ENCODE measurements around the gene IGFALS.

Gene IGFALS

DNA sequence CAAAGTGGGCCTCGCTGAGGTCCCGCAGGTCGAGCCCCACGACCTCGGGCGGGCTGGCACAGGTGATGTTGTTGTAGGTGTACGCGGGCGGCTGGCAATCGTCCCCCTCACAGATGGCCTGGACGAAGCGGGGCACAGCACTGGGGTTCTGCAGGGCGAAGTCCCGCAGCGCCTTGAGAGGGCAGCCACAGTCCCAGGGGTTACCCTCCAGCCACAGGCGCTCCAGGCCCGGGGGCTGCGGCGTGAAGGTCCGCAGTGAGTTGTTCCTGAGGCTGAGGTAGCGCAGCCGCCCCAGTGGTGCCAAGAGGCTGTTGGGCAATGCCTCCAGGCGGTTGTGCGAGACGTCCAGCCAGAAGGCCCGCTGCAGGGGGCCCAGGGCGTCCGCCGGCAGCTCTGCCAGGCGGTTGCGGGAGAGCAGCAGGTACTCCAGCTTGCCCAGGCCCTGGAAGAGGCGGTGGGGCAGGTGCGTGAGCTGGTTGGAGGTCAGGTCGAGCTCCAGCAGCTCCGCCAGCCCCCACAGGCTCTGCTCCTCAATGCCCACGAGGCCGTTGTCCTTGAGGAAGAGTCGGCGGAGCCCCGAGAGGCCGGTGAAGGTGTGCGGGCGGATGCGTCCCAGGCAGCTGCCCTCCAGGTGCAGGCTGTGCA is 2.8 kb downstream of the IGFALS start:
- DNase-seq (ENCODE audit: low read depth in 4 of 4, low spot score in 1 of 4): no peak

DNA sequence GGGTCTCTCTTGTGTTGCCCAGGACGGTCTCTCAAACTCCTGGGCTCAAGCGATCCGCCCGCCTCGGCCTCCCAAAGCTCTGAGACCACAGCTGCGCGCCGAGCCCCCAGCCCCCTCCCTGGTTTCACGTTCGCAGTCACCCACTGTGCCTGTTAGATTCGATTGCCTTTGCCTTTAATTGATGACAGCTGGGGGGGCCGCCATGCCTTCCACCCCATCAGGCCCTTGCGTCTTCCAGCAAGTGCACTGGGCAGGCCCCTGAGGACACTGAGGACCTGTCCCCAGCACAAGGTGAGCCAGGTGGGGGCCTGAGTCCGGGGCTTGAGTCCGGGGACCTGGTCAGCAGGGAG is 3.3 kb downstream of the IGFALS start:
- DNase-seq (ENCODE audit: low read depth in 4 of 4, low spot score in 1 of 4): no peak

DNA sequence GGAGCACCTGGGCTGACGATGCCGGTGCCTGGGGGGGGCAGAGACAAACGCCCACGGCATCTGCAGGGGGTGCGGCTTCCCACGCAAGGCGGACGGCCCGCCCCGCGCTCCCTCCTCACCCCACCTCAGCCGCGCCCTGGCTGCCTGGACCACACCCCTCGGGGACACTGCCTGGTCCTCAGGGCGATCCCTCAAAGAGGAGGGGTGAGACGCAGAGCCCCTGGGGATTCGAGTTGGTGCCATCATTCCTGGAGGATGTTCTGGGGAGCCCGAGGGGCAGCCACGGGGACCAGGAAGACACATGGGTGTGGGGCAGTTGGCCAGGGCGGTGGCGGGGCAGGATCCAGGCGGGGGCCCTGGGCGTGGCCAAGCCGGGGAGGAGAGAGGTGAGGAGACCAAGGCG is 3.9 kb downstream of the IGFALS start:
- no peak for DNase-seq (ENCODE audit: low read depth in 4 of 4, low spot score in 1 of 4)

DNA sequence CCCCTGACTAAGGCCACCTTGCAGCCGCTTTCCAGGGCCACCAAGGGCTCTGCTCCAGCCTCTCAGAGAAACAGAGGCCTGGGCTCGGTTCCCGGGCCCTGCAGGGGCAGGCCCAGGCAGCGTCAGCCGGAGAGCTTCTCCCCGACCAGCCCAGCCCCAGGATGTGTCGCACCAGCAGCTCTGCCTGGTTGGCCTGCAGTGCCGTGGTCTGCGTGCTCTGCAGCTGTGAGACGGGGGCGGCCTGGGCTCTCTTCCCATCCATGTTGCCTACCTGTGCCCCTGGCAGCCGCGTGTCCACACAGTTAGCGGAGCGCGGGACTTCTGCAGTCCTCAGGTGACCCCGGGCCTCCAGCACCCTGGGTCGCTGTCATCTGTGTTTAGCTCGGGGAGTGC is 4.8 kb downstream of the IGFALS start:
- no peak for DNase-seq (ENCODE audit: low read depth in 4 of 4, low spot score in 1 of 4)

DNA sequence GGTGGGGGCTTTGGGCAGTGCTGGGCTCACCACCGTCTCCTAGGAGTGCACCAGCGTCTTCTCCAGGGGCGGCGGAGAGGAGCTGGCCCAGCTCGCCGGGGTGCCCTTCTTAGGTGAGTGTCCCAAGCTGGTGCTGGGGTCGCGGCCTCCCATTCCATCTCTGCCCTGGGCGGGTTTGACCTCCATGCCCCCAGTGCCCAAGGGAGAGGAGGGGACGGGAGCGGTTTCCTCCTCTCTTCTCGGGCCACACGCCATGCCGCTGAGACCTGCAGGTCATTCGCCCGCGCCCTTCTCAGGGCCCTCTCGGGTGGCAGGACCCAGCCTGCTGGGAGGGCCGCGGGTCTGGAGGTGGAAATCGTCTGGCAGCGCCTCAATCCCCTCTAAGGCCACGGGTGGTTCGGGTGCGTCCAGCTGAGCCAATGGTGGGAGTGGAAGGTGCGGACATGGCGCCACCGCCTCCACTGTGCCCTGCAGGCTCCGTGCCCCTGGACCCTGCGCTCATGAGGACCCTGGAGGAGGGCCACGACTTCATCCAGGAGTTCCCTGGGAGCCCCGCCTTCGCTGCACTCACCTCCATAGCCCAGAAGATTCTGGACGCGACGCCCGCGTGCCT is 5.3 kb downstream of the IGFALS start:
- DNase-seq (ENCODE audit: low read depth in 4 of 4, low spot score in 1 of 4): no peak

DNA sequence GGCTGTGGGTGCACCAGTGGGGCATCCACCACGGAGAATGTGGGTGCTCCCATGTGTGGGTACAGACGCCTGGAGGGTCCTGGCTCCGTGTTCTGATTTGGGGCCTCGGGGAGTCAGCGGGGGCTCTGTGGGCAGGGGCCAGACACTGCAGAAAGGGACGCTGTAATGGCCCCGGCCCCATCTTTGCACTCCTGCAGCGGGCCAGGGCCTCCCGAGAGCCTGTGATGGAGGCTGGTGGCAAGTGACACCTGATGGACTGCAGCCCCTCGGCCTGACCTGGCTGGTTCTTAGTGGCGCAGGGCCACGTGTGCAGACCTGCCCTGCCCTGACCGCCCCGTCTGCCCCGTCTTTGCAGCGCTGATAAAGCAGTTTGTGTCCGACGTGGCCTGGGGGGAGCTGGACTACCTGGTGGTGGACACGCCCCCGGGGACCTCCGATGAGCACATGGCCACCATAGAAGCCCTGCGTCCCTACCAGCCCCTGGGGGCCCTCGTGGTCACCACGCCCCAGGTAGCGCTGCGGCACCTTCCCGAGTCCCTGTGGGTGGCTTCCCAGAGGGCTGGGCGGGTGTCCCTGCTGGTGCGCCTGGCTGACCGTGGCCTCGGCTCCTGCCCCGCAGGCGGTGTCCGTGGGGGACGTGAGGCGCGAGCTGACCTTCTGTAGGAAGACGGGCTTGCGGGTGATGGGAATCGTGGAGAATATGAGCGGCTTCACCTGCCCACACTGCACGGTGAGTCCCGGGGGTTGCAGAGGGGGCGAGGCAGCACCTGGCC is 6.0 kb downstream of the IGFALS start:
- no peak for DNase-seq (ENCODE audit: low read depth in 4 of 4, low spot score in 1 of 4)

DNA sequence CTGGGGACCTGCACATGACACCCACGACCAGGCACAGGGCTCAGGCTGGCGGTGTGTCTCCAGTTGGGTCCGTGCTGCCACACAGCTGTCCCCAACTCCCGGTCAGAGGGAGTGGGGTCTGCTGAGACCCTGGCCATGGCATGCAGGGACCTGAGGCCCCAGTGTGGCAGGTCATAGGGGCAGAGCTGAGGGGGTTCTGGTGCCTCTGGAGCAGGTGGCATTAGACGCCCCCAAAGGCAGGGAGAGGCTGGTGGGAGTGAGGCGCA is 6.5 kb downstream of the IGFALS start:
- DNase-seq (ENCODE audit: low read depth in 4 of 4, low spot score in 1 of 4): no peak

DNA sequence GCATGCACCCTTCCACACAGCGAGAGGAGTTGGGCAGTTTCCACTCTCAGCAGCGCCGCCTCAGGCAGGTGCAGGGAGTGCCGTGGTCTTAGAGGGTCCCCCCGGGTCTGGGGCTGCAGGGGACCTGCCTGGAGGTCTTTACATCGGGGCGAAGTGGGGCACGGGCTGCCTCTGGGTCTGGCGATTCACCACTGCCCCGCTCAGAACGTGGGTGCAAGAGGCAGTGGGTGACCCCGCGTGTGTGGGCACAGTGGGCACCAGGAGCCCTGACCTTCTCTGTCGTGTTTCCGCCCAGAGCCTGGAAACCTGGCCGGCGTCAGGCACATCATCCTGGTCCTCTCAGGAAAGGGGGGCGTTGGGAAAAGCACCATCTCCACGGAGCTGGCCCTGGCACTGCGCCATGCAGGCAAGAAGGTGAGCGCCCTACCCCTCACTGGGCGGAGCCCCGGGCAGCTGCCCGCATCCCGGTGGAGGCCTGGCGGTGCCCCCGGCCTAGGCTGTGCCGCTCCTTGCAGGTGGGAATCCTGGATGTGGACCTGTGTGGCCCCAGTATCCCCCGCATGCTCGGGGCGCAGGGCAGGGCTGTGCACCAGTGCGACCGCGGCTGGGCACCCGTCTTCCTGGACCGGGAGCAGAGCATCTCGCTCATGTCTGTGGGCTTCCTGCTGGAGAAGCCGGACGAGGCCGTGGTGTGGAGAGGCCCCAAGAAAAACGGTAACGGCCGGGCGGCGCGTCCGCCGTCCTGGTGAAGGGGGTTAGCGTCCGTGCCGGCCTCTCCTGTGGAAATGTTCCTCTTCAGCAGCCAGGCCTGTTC is 7.1 kb downstream of the IGFALS start:
- no peak for DNase-seq (ENCODE audit: low read depth in 4 of 4, low spot score in 1 of 4)

DNA sequence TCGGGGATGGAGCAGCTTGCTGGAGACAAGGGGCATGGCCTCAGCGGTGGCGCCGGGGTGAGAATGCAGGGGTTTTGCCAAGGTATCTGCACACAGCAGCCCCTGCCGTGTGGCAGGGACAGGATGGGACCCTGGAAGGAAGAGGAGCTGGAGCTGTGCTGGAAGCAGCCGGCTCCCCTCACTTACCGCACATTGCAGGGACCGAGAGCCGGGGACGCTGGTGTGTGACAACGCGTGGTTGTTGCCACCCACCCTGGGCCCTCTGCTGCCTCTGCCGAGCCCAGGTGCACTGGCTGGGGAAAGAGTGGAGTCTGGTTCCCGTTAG is 7.7 kb downstream of the IGFALS start:
- DNase-seq (ENCODE audit: low read depth in 4 of 4, low spot score in 1 of 4): no peak

DNA sequence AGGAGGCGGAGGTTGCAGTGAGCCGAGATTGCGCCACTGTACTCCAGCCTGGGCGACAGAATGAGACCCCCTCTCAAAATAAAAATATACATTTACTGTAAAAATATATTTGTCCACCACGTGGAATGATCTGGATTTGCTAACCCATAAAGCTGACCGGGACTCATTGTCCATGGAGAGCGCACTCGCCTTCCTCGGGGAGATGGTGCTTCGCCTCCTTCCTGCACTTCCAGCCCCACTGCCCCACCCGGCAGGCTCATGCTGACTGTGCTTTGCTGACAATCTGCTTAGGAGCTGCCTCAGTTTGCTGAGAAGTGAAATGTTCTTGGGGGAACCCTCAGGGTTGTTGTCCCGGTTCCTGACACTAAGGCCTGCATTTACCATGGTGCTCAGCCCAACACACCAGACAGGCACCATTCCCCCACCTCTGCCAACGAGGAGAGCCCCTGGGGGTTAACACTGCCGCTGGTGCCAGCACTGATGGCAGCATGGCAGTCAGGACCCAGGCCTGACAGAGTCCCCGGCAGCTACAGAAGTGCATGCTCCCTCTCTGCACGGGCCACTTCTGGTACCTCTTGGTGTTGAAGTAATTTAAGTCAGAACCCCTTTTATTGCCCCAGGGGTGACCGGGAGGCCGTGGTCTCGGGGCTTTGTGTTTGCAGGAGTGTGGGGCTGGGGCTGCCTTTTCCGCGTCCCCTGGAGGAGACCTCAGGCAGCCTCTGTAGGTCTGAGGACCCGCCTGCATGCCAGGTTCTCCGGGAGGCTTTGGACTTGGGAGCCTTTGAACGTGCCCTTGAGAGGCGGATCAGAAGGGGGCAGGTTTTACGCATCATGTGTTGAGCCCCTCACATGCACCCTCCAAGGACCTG is 8.3 kb downstream of the IGFALS start:
- no peak for DNase-seq (ENCODE audit: low read depth in 4 of 4, low spot score in 1 of 4)

DNA sequence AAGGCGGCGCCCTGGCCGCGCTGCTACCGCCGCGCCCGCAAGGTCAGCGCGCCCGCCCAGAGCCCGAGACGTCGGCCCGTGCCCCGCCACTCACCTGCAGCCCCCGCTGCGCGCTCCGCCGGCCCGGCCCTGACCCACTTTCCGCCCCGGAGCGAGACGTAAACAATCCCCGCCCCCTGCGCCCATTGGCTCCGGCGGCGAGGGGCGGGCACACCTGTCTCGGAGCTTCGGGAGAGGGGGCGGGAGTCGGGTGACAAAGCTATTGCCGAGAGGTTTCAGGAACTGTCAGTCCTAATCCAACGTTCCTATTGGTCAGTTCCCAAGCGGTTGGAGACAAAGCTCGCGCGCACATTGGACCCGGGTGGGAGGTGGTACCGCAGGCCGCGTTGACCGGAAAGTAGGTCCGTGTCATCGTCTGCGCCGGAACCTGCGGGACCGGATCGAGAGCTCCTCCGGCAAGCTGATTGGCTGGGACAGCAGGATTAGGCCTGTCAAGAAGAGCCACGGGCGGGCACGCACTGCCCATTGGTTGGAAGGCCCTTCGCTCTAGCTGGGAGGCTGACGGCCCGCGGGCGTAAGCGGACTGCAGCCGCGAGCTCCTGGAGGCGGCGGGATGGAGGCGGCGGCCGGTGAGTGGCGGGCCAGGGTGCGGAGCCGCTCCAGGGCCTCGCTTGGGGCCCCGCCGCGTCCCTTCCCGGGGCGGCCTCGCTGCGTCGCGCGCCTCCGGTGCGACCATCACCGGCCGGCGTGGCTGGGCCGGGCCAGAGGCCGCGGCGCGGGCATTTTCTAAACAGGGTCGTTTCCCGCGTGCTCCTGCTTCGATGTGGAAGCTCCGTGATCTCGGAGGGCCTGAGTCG is 10.9 kb downstream of the IGFALS start, which contains the start of the genes NUBP2 and SPSB3:
Gene NUBP2, plus strand, starts transcription at position 553 of the 857 bp plus-strand sequence. Its CDS starts 61 bp downstream, at position 614.
Gene SPSB3, minus strand, starts transcription at position 164 of the 857 bp plus-strand sequence. CDS start 1,088 bp downstream, outside the sequence.
- peak; percentile 89 to 98 (median 94) for DNase-seq (ENCODE audit: low read depth in 4 of 4, low spot score in 1 of 4)

DNA sequence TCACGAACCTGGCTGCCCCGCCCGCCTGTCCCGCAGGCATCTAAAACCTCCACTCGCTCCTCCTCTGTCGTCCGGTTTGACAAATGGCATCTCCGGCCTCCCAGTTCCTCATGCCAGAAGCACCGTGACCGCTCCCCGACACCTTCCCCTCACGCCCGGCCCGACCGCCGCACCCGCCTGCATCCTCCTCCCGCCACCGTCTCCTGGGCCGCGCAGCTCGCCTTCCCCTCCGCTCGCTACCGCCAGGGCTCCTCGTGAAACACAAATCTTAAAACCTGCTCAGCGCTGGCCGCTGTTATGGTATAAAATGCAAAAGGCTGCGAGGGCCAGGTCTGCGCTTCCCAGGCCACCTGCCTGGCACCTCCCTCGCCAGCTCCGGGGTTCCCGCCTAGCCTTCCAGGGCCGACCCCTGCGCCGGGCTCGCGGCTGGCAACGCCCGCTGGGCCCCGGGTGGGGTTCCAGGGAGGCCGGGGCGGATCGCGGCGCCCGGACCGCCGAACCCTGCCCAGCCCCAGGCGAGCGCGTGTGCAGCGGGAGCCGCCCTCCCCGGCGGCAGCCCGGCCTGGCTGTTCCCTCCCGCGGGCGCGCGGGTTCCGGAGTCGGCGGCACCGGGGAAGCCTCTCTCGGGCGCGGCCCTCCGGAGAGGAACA is 11.6 kb downstream of the IGFALS start:
- no peak for DNase-seq (ENCODE audit: low read depth in 4 of 4, low spot score in 1 of 4)

DNA sequence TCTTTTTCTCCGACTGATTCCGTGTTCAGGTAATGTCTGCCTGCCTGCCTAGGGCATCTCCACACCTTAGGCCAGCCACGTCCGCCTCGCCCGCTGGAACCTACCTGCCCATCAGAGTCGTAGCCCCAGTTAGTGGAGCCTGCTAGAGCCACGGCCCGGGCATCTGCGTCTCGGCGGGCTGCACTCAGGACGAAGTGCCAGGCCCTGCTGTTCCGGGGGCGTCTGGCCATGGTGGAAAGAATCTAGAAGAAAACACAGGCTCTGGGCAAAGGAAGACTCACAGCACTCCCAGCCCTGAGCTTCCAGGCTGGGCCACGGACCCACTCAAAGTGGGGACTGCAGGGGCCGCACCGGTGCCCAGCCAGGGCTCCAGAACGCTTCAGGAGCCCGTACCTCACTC is 12.3 kb downstream of the IGFALS start:
- DNase-seq (ENCODE audit: low read depth in 4 of 4, low spot score in 1 of 4): no peak

DNA sequence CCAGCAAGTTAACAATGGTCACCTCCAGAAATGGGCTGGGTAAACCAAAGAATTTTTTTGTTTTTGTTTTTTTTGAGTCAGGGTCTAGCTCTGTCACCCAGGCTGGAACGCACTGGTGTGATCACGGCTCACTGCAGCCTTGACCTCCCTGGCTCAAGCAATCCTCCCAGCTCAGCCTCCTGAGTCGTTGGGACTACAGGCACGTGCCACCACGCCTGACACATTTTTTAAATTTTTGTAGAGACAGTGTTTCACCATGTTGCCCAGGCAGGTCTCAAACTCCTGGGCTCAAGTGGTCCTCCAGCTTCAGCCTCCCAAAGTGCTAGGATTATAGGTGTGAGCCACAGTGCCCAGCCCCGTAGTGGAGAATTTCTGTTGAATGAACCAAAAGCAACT is 12.8 kb downstream of the IGFALS start:
- DNase-seq (ENCODE audit: low read depth in 4 of 4, low spot score in 1 of 4): no peak

DNA sequence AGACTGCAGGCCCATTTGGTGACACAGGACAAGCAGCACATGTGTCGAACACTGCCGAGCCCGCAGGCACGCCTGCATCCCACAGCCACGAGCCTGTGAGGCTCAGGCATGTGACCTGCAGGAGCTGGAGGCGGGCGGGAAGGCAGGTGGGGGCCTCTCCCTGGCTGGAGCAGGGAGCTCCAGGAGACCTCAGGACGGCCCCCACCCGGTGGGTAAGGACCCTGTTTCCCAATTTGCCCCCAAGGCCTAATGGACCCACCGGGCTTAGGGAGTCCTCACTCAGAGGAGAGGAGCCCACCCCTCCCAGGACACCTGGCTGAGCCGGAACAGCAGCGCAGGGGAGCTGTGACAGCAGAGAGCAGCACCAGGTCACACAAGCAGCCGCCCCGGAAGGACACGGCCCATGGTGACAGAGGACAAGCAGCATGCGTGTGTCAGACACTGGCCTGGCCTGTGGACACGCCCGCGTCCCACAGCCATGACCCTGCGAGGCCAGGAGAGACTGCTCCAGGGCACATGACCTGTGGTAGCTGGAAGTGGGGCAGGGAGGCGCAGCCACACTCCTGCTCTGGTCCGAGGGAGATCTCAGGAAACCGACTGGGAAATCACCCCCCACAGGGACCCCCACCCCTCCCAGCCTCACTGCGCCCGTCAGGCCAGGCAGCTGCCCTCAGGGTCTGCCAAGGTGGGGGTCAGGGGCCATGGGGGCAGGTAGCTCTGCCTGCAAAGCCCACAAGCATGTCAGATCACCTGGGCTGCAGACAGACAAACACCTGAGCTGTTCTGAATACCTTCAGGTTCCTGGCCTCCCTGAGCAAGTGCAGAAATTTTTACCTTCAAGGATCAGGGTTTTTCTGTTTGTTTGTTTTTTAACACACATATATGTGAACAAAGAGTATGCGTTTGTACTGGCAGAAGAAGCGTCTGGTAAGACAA is 13.5 kb downstream of the IGFALS start:
- DNase-seq (ENCODE audit: low read depth in 4 of 4, low spot score in 1 of 4): no peak

DNA sequence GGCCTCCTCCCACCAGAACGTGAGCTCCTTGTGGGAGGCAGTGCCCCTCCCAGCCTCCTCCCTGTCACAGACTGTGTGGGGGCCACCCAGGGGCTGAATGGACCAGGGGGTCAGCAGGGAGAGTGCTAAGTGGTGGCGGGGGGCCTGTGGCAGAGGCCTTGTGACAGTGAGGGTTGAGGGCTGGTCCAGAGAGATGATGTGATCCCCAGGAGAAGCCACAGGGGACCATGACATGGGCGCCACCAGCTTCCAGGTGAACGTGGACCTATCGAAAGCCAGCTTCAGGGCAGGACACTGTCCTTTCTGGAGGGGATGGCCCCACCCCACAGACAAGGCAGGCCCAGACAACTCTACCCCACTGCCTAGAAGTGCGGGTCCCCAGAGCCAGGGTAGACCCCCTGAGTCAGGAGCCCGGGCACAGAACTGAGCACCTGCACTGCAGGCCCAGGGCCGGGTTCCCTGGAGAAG is 14.2 kb downstream of the IGFALS start:
- no peak for DNase-seq (ENCODE audit: low read depth in 4 of 4, low spot score in 1 of 4)

DNA sequence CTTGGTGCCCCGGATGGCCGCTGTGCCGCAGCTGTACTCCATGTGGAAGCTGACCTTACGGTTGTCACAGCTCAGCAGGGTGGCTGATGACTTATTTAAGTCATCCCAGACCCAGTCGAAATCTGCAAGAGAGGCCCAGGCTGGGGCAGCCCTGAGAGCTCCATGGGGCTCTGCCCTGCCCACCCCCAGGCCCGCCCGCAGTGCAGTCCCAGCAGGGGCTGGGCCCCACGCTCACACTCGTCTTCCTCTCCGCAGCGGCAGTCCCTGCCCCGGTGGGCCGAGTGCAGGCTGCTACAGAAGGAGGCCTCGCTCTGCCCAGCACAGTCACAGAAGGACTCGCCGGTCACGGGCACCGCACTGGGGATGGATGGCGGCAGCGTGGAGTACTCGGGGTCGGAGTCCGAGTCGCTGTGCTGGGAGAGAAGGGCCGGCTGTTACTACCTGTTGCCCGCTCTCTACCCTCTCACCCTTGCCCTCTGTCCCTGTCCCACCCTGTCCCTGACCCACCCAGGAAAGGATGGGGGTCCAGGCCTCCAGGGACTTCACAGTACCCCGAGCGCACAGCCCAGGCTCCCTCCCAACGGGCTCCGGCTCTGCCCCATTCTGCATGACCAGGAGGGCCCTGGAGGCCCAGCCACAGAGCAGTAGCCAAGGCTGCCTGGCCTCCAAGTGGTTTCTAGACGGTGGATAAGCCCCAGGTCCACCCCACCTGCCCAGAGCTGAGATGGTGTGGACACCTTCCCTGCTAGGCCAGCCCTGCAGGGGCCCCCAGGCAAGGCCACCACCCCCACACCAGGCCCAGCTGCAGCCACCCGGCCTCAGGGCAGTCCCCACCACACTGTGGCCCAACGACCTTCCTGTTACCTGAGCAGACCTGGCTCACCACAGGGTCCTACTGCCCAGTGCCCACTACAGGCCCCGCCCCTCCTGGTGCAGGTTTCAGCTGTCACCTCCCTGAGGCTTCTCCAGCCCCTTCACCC is 15.0 kb downstream of the IGFALS start:
- DNase-seq (ENCODE audit: low read depth in 4 of 4, low spot score in 1 of 4): no peak

All from stimulated activated CD4-positive, alpha-beta T cell treated with anti-CD3 and anti-CD28 coated beads, Interleukin-1b, Interleukin-23, amount 100 ng/mL, for 24 hours (primary cell).